Right lobe of liver (tissue), 6 donors: ENCODE results near the gene SETD5. TPM values are rescaled to one million over a fixed set of nuclear protein-coding genes. Genes with fewer than 3 reads are reported as not detected.

ENCODE experiments used
- ATAC-seq, 4 donors: fragments of 200-7000 bp; cut with Tn5 transposase; one replicate each; pipeline ENCODE4 v1.9.1; 2020; ENCODE audit warnings: mild to moderate bottlenecking in 4 of 4, moderate library complexity in 4 of 4
- DNase-seq, 3 donors: peaks; one replicate each; pipeline ENCODE4 v3.0.0-alpha.2; 2020
- H3K27ac ChIP-seq, 3 donors: fragments of 200-600 bp; one replicate each; pipeline ENCODE4 v1.8.0; 2022
- H3K27me3 ChIP-seq, 2 donors: fragments of 200-600 bp; one replicate each; pipeline ENCODE4 v1.8.0; 2022
- H3K36me3 ChIP-seq, 4 donors: fragments of 200-600 bp; sonication (generic) in 1 of 4; one replicate each; pipeline versions ENCODE4 v1.5.1 to v1.8.0; 2017 to 2022; ENCODE audit warnings: control low read depth in 1 of 4
- H3K4me1 ChIP-seq, 4 donors: fragments of 200-600 bp; sonication (generic) in 1 of 4; one replicate each; pipeline versions ENCODE4 v1.5.1 to v1.8.0; 2017 to 2022; ENCODE audit warnings: control low read depth in 1 of 4
- H3K4me3 ChIP-seq, 3 donors: fragments of 200-600 bp; one replicate each; pipeline ENCODE4 v1.8.0; 2022
- H3K9me3 ChIP-seq, 4 donors: fragments of 200-600 bp; sonication (generic) in 1 of 4; one replicate each; pipeline versions ENCODE4 v1.5.1 to v1.8.0; 2017 to 2022; ENCODE audit warnings: control low read depth in 1 of 4
- CTCF ChIP-seq, 4 donors: fragments of 200-600 bp in 3 of 4; fragments of 450-650 bp in 1 of 4; IDR thresholded peaks; one replicate each; pipeline versions ENCODE4 v1.5.1 to v1.8.0; 2016 to 2022; ENCODE audit warnings: antibody characterized with exemption in 4 of 4, mild to moderate bottlenecking in 2 of 4
- POLR2A ChIP-seq: fragments of 450-650 bp; IDR thresholded peaks from one replicate; pipeline ENCODE4 v1.6.1; 2017; ENCODE audit warnings: antibody characterized with exemption, mild to moderate bottlenecking
- WGBS: methylation state at CpG from one replicate; pipeline ENCODE4 v1.1.6; 2018; ENCODE audit warnings: low coverage, low lambda C conversion rate; ENCODE audit not compliant: insufficient coverage; ENCODE audit errors: missing lambda C conversion rate; 5-methylcytosine and 5-hydroxymethylcytosine counted together
- intact Hi-C, 2 donors: fragments of 100-400 bp; cut with DNase I; formaldehyde crosslinking; loops; one replicate each; pipeline versions ENCODE4 v1.11.2 to v1.14.1; 2022
- total RNA-seq, 6 experiments: library from RNA; depleted of rRNA in 2 of 6; stranded (reverse); fragments of >200 nt in 2 of 6; fragmentation: NEBNext Ultra II Directional in 3 of 6; extraction: Animal tissue kit (Norgen Biotek cat#: 25700) in 3 of 6; gene quantifications; one replicate each; pipeline versions ENCODE4 v1.1.0 to v1.2.4, GENCODE V29; 2016 to 2023
- donor health status: DM: no; HTN: yes; CAD: no.
- donor health status: DM: no; HTN: no; CAD: no.
- donor health status: DM: no; HTN: no; CAD: no.
- donor health status: DM: no; HTN: yes; CAD: no.
- donor health status: DM: no; HTN: yes; CAD: no.

The SETD5 gene
- total RNA-seq, 6 experiments from 2014 or later: 38.7 to 71.4 (median 52.3) TPM

DNA sequence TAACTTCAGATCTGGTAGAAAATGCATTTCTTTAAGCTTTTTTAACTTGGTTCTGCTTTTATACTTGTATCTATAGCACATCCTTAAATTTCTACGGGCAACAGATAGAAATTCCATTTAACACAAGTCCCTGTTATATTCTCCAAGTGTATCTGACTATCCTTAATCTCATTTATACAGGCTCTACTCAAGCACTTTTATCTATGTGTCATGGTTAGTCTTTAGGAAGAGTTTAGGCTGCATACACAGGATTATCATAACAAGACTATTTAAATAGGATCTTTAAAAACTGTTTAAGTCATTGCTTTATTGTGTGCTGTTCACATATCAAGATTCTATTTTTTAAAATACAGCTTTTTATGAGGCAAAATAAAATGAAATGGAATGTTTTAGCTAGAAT is 52.7 kb downstream of the SETD5 start:
- 100% methylated on average over 1 of the region's 1 CpG for WGBS
- H3K4me1 ChIP-seq: no peaks in the 10 kb centered on the region
- no peak for DNase-seq
- no peak overlapping the region for H3K4me3 ChIP-seq
- intact Hi-C loops: no loop called here
- no peak overlapping the region for H3K27ac ChIP-seq
- TF ChIP-seq POLR2A (no peak), CTCF (IDR thresholded peaks at IDR 0.05) (no peak)
- H3K27me3 ChIP-seq: no peaks in the 10 kb centered on the region
- H3K36me3 ChIP-seq: peaks cover under 1 to 92% (median 58%) of the 10 kb centered on the region in 4 donors
- ATAC-seq: no peak
- H3K9me3 ChIP-seq: no peaks in the 10 kb centered on the region

GRCh38 chr3:9450991-9451390 is 53.6 kb downstream of the SETD5 start:
- Histone ChIP-seq H3K36me3 (peaks cover 0 to 92% (median 56%) of the 10 kb centered on the region in 4 donors), H3K4me3 (no peak overlapping the region), H3K9me3 (no peaks in the 10 kb centered on the region), H3K4me1 (no peaks in the 10 kb centered on the region), H3K27ac (no peak overlapping the region), H3K27me3 (no peaks in the 10 kb centered on the region)
- 93% methylated on average over 2 of the region's 2 CpGs for WGBS
- ATAC-seq: no peak
- intact Hi-C loops: no loop called here
- TF ChIP-seq POLR2A (no peak), CTCF (IDR thresholded peaks at IDR 0.05) (no peak)
- DNase-seq: no peak

GRCh38 chr3:9452417-9452816 is 55.0 kb downstream of the SETD5 start:
- DNase-seq (no peak), ATAC-seq (peak in 1 of 4 donors; percentile 46)
- Histone ChIP-seq H3K4me3 (no peak overlapping the region), H3K27me3 (no peaks in the 10 kb centered on the region), H3K36me3 (peaks cover 0 to 90% (median 48%) of the 10 kb centered on the region in 4 donors), H3K27ac (no peak overlapping the region), H3K9me3 (no peaks in the 10 kb centered on the region), H3K4me1 (no peaks in the 10 kb centered on the region)
- intact Hi-C loops: no loop called here
- WGBS: 70% methylated on average over 2 of the region's 2 CpGs
- TF ChIP-seq POLR2A (no peak), CTCF (IDR thresholded peaks at IDR 0.05) (no peak)

- intact Hi-C loops: no loop called here
Observed at GRCh38 chr3:9455596-9456131, 58.2 kb downstream of the SETD5 start.

More at GRCh38 chr3:9455596-9456131, 58.2 kb downstream of the SETD5 start:
- H3K27ac ChIP-seq: no peak overlapping the region
- no peaks in the 10 kb centered on the region for H3K27me3 ChIP-seq
- no peak for DNase-seq
- peaks cover 3 to 91% (median 37%) of the 10 kb centered on the region in 4 donors for H3K36me3 ChIP-seq
- TF ChIP-seq CTCF (IDR thresholded peaks at IDR 0.05) (no peak), POLR2A (no peak)
- 93% methylated on average over 1 of the region's 1 CpG for WGBS
- ATAC-seq: no peak
- no peaks in the 10 kb centered on the region for H3K4me1 ChIP-seq
- no peak overlapping the region for H3K4me3 ChIP-seq
- no peaks in the 10 kb centered on the region for H3K9me3 ChIP-seq
